RWPE1 (cell line): ENCODE results near the gene METTL15.
"Not testable (repeated sequence)": the region's sequence is repeated elsewhere in the genome, so short reads cannot be mapped to it uniquely, and the experiment has no call there.

Experiments
- CTCF ChIA-PET: fragments of 350-600 bp; sonication (Branson Sonifier 250); formaldehyde crosslinking; extraction: SDS; loops from one replicate; lab custom pipeline; 2021; lab: Yijun Ruan, JAX
- POLR2A ChIA-PET: fragments of 400-600 bp; formaldehyde crosslinking; extraction: SDS; loops from one replicate; lab custom pipeline; 2020; ENCODE audit warnings: antibody characterized with exemption; ENCODE audit not compliant: low non-redundant PET; lab: Yijun Ruan, JAX
- DNase-seq: peaks from one replicate; pipeline ENCODE4 v3.0.0; 2012; ENCODE audit warnings: low spot score
- H3K27ac ChIP-seq: fragments of 450-650 bp; 2 replicates; pipeline ENCODE4 v1.5.1; 2017
- CTCF ChIP-seq: fragments of 450-650 bp; conservative IDR thresholded peaks from 2 replicates; pipeline ENCODE4 v1.5.1; 2017; ENCODE audit warnings: low read depth, mild to moderate bottlenecking

Gene METTL15

GRCh38 chr11:28318871-28319270 lies 210.7 kb downstream of the METTL15 start:
- ChIA-PET POLR2A (no interaction called here), CTCF (no interaction called here)
- H3K27ac ChIP-seq = no peak overlapping the region
- DNase-seq = no peak
- no peak for TF ChIP-seq CTCF

GRCh38 chr11:28323621-28324020 lies 215.4 kb downstream of the METTL15 start:
- POLR2A ChIA-PET = no interaction called here
- H3K27ac ChIP-seq = no peak overlapping the region
- DNase-seq = no peak

GRCh38 chr11:28332393-28332792 lies 224.2 kb downstream of the METTL15 start:
- POLR2A ChIA-PET = not testable (repeated sequence)

More at GRCh38 chr11:28323621-28324020, 215.4 kb downstream of the METTL15 start:
- CTCF ChIA-PET = no interaction called here
- TF ChIP-seq CTCF = no peak

GRCh38 chr11:28337701-28338100 lies 229.5 kb downstream of the METTL15 start:
- CTCF ChIA-PET = interaction anchor here (0.6 to 0.7 kb wide), 2 partner anchors 21 to 438 kb away, joined by 3 to 7 read pairs; no protein-coding TSS in a partner anchor
- POLR2A ChIA-PET = no interaction called here
- no peak overlapping the region for H3K27ac ChIP-seq
- no peak for TF ChIP-seq CTCF
- DNase-seq = no peak

More at GRCh38 chr11:28332393-28332792, 224.2 kb downstream of the METTL15 start:
- CTCF ChIA-PET, H3K27ac ChIP-seq, DNase-seq: not testable (repeated sequence)

GRCh38 chr11:28338371-28338770 lies 230.2 kb downstream of the METTL15 start:
- H3K27ac ChIP-seq = no peak overlapping the region
- no peak for DNase-seq
- no peak for TF ChIP-seq CTCF
- ChIA-PET POLR2A (no interaction called here), CTCF (no interaction called here)

- ChIA-PET POLR2A (no interaction called here), CTCF (interaction anchor here (0.6 kb wide), 1 partner anchor 943 kb away, joined by 3 read pairs; no protein-coding TSS in a partner anchor)
- TF ChIP-seq CTCF = no peak
- no peak for DNase-seq
- H3K27ac ChIP-seq = no peak overlapping the region
Measured at GRCh38 chr11:28339488-28339887, 231.3 kb downstream of the METTL15 start.

GRCh38 chr11:28342716-28343115 lies 234.5 kb downstream of the METTL15 start:
- ChIA-PET CTCF (interaction anchor here (0.6 kb wide), 1 partner anchor 1741 kb away, joined by 4 read pairs; no protein-coding TSS in a partner anchor), POLR2A (no interaction called here)
- no peak for DNase-seq
- no peak for TF ChIP-seq CTCF
- no peak overlapping the region for H3K27ac ChIP-seq
